Posterior cingulate gyrus (tissue), 11 donors: ENCODE measurements around the gene NDFIP2.

Experiments used
- DNase-seq, 10 donors: peaks; one replicate each; pipeline versions ENCODE4 v3.0.0 to v3.0.0-alpha.2; 2020 to 2021; ENCODE audit warnings: mixed read lengths in 3 of 10
- intact Hi-C: fragments of 100-400 bp; cut with DNase I; formaldehyde crosslinking; loops from one replicate; pipeline ENCODE4 v1.15.1; 2023

The NDFIP2 gene

DNA sequence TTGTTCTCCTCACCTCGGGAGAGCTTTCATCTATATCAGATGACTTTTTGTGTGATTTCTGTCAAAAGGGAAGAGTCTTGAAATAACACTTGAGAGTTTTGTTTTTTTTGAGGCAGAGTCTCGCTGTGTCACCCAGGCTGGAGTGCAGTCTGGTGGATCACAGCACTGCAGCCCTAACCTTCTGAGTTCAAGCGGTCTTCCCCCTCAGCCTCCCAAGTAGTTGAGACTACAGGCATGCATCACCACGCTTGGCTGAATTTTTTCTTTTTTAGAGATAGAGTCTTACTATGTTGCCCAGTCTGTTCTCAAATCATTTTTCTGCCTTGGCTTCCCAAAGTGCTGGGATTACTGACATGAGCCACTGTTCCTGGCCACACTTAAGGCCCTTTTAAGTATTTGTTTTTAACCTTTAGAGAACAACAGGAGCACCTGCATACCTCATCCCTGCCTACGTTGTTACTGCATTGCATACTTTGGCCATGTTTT lies 11.4 kb downstream of the NDFIP2 start:
- intact Hi-C loops: no loop called here
- DNase-seq: peak in 1 of 10 donors; percentile 64

DNA sequence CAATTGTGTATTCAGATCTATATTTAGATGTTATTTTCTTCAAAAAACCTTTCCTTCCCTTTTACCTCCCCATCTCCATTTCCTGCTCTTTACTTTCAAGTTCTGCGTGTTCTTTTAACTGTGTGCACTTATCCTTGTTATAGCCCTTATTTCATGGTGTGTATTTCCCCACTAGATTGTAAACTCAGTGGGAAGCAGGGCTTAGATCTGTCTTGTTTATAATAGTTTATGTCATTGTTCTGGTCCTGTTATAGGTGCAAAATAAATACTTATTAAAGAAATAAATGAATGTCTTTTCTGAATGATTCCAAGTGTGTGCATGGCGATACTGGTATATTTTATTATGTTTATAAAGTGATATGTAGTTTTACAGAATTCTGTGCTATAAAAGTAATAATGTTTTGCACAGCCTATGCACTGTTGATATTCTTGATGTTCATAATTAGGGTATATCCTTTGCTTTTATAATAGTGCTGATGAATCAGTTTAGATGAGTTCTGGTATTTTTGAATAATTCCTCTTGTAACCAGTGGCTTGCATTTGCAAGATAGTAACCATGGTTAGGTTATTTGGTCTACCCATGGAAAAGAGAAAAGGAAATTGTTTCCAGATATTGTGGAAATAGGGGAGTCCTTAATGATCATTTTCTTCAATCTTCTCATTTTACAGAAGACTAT lies 12.1 kb downstream of the NDFIP2 start:
- no peak for DNase-seq
- intact Hi-C loops: no loop called here

DNA sequence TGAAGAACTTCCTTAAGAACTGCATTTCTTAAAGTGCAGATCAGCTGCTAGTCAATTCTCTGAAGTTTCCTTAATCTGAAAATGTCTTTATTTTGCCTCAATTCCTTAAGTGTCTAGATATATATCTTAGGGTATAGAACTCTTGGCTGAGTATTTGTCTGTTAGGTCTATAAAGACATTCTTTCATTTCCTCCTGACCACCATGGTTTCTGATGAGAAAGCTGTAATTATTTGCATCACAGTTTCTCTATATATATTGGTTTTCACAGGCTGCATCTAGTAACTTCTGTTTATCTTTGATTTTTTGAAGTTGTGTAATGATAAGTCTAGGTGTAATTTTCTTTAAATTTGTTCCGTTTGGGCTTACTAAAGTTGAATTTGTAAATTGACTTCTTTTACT lies 15.2 kb downstream of the NDFIP2 start:
- intact Hi-C loops: no loop called here

DNA sequence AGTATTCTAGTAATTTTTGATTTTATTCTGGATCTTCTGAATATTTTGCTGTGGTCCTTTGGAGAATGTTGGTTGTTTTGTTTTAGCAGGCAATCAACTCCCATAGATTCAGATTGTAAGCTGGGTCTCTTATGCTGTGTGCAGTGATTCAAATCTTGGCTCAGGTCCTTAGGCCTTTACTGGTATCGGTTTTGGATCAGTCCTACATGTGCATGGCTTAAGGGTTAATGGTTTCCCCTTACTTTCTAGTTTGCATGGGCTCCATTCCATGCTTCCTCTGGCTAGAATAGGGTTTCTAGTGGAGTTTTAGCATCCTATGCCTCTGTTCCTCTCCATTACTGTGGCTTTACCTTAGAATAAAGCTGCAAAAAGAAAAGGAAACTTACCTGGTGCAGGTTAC lies 16.1 kb downstream of the NDFIP2 start:
- no peak for DNase-seq

More for the DNA sequence above, 15.2 kb downstream of the NDFIP2 start:
- no peak for DNase-seq

DNA sequence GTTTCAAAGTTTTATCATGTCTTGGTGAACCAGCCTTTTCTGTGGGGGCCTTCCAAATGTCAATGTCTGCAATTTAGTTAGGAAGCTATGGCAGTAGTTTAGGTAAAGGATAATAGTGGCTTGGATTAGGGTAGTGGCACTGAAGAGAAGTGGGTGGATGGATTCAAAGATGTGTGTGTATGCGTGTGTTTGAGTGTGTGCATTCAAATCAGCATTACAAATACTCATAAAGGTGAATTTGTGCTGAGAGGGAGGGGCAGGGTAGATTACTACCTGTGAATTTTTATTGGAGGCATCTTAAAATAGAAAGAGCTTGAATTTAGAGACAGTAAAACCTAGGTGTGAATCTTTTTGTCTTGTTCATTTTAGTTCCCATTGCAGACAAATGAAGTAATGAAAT lies 16.9 kb downstream of the NDFIP2 start:
- intact Hi-C loops: no loop called here
- DNase-seq: no peak

More for the DNA sequence above, 16.1 kb downstream of the NDFIP2 start:
- intact Hi-C loops: no loop called here

DNA sequence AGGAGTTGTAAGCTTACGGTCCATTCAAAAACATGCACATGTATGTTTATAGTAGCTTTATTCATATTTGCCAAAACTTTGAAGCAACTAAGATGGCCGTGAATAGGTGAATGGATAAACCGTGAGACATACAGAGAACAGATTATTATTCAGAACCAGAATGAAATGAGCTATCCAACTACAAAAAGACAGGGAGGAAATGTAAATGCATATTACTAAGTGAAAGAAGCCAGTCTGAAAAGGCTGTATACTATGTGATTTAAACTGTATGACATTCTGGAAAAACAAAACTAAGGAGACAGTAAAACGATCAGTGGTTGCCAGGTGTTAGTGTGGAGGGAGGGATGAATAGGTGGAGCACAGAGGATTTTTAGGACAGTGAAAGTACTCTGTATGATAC lies 19.9 kb downstream of the NDFIP2 start:
- intact Hi-C loops: no loop called here
- no peak for DNase-seq

DNA sequence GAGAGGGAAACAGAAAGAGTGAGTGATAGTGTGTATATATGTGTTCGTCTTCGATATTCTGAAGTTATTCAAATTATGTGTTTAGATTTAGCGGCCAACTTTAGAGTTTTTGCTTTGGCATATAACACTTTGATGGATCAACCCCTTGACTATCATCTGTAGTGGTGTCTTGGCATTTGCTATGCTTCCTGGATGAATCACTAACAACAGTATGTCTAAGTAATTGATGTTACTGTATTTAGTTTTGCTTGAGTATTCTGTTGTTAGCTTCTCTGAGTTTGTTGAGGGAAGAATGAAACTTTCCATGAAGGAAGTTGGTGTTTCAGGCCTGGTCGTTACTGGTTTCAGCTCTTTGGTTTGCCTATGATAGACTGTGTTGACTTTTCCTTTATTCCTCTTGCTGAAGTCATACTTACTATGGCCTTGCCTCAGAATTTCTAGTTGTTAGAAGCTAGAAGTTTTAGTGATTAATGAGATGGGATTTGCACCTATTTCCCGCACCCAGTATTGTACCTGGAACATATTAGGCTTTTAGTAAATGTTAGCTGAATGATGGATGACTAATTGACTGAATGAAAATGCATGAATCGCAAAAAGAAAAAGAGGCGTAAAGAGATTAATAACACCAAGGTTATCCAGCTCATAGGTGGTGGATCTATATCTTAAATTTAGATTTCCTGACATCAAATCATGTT lies 20.7 kb downstream of the NDFIP2 start:
- DNase-seq: no peak
- intact Hi-C loops: no loop called here

DNA sequence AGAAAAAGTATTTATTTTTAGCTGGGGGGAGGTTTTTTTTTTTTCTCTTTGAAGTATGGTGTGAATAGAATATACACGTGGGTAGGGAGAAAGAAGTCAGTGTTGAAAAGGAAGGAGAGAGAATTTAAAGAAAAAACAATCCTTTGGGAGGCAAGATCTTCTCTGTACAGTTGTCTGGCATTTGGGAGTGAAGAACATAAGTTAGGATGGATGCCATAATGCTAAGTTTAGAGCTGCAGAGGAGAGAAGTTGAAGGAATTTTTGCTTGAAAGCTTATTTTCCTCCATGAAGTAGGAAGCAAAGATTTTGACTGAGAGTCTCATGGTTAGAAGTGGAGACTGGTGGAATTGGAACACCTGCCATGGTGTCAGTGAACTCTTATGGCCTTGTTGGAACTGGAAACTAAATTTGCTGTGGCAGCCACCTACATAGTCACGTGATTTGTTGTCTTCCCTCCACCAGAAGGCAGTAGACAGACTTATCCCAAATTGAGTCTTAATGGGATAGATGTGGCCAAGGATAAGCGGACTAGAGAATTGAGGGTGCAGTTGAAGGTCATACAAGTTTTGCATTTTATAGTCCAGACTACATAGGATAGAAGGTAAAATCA lies 22.0 kb downstream of the NDFIP2 start:
- intact Hi-C loops: no loop called here
- no peak for DNase-seq

DNA sequence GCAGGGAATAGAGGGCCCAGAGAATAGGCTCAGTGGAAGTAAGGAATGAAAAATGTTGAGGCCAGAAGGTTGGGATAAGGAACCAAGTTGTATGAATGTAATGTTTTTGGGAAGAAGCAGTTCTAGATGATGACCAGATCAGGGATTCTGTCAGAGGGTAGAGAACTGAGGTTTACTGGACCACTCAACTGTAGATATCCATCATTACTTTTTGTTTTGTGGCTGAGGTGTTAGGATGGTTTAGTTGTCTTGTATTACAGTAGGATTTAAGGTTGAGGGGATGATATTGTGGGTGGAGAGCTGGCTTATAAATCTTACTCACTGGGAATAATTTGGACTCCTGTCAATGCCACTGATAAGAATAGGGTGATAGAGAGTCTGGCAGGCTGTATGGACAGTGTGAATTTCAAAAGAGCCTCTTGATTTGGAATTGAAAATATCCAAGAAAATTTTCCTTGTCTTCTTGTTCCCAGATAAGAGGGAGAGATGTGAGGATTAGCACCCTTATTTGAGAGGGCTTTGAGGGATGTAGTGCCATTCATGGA lies 22.6 kb downstream of the NDFIP2 start:
- DNase-seq: no peak
- intact Hi-C loops: no loop called here

DNA sequence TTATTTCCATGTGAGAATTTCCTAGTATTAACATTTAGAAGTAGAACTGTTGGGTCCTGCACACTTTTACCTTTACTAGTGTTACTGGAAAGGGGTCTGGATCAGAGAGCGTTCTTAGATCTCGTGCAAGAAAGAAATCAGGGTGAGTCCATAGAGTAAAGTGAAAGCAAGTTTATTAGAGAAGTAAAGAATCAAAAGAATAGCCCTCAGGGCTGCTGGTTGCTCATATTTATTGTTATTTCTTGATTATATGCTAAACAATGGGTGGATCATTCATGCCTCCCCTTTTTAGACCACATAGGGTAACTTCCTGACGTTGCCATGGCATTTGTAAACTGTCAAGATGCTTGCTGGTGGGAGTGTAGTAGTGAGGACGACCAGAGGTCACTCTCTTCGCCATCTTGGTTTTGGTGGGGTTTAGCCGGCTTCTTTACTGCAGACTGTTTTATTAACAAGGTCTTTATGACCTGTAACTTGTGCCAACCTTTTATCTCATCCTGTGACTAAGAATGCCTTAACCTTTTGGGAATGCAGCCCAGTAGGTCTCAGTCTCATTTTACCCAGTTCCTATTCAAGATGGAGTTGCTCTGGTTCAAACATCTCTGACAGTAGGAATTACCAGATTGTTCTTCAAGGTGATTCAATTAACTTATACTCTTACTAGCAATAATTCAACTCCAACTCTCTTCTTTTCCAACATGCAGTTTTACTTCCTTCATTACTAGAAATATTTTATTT lies 27.4 kb downstream of the NDFIP2 start:
- intact Hi-C loops: no loop called here
- DNase-seq: no peak

DNA sequence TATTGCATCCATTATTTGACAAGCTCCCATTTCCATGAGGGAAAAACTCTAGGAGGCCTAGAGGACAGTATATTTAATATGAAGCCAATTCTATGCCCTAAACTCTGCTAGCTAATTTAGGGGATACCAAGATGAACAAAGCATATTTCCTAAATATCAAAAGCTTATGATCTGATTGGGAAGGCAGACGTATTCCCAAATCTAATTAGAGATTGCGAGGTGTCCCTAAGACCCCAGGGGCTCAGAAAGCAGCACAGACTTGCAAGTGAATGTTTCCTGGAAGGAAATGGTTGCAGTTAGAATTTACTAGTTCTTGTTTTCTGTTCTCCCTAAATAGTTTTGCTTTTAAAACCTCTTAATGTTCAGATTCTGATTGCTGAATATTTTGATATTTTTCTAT lies 30.7 kb downstream of the NDFIP2 start:
- DNase-seq: no peak
- intact Hi-C loops: no loop called here

DNA sequence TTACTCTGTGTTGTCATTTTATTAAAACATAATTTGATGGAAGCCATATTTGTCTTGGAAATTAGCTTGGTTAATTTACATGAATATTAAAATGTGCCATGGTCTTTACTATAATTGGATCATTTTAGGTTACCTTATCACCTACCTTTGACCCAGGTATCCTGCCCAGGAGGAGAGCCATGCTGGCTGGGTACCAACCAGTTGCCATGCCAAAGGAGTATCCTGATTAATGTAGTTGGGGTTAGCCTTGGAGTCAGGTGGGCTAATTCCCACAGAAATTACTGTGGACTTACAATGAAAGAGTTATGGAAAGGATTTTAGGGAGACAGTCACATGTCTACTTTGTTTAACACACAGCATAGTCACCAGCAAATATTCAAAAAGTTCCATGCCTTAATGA lies 32.0 kb downstream of the NDFIP2 start:
- intact Hi-C loops: no loop called here
- no peak for DNase-seq

DNA sequence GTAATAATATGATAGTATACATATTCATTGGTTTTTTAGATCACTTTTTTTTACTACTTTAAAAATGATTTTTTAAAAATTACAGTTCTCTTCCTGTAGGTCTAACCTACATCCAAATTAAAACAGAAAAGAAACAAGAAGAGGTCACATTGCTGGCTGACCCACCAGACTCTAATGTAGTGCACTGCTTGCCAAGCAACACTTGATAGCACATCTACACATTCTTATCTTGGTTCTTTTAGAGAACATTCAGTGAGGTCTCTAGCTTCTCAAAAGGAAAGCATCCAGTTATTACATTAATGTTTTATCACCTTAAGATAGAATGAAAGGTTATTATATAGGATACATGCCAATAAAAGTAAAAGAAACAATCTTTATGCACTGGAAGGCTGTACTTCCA lies 35.6 kb downstream of the NDFIP2 start:
- intact Hi-C loops: no loop called here
- no peak for DNase-seq

DNA sequence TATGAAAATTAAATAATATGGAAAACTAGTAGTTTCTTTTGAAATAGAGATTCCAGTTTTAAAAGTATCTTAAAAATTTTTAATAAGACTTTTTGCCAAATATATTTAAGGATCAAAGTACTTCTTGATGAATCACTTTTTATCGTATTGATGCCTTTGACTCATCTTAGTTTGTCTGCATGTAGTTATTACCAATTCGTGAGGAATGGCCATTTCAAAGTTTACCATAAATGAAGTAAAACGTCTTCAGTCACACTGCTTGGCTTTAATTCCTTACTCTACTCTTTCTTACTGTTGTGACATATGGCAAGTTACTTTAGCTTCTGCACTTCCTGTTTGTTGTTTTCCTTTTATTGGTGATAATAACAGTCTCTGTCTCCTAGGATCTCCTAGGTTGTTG lies 38.3 kb downstream of the NDFIP2 start:
- intact Hi-C loops: no loop called here
- no peak for DNase-seq

DNA sequence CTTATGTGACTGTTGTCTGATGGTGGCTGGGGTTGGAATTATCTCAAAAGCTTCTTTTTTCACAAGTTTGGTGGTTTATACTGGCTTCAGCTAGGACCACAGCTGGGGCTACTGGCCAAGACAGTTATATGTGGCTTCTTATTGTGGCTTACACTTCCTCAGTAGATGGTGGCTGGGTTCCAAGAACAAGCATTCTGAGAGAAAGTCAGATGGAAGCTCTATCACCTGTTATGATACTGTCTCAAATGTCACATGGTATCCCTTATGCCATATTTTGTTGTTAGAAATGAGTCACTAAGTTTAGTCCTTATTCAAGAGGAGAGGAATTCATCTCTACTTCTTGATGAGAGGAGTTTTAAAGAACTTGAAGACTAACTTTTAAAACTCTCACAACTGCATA lies 41.6 kb downstream of the NDFIP2 start:
- intact Hi-C loops: loop anchor here (5.0 kb wide), 1 partner anchor 35 kb away; no protein-coding TSS in a partner anchor
- DNase-seq: no peak

DNA sequence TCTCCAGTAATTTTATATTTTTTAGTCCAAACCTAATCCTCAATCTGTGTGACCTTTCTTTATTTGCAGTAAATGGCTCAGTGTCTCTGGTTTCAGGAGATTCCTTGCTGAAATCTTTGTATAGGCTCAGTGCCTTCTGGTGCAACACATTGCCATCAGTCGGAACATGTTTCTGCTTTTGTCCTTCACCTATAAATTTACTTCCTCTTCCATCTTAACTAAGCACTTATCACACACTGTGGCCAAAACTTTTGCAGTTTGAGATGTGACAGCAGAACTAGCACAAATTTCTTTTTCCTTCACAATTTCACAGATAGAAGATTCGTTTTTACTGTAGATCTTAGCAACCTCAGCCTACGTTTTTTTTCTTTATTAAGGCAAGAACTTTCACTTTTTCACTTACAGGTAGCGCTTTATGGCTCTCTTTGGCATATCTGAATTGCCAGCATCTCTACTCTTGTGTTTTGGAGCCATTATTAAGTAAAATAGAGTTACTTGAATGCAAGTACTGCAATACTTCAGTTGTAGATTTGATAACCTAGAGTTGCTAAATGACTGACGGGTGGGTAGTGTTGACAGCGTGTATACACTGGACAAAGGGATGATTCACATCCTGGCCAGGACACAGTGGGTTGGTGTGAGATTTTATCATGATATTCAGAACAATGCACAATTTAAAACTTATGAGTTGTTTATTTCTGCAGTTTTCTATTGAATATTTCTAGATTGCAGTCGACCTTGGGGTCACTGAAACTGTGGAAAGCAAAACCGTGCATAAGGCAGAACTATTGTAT lies 44.3 kb downstream of the NDFIP2 start:
- DNase-seq: peak in 1 of 10 donors; percentile 23
- intact Hi-C loops: no loop called here

DNA sequence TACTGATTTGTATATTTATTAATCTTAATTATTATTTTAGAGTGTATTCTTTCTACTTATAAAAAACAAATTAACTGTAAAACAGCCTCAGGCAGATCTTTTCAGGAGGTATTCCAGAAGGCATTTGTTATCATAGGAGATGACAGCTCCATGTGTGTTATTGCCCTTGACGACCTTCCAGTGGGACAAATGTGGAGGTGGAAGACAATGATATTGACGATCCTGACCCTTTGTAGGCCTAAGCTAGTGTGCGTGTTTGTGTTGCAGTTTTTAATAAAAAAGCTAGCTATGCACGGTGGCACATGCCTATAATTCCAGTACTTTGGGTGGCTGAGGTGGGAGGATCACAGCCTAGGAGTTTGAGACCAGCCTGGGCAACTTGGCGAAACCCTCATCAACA lies 46.7 kb downstream of the NDFIP2 start:
- no peak for DNase-seq
- intact Hi-C loops: no loop called here

DNA sequence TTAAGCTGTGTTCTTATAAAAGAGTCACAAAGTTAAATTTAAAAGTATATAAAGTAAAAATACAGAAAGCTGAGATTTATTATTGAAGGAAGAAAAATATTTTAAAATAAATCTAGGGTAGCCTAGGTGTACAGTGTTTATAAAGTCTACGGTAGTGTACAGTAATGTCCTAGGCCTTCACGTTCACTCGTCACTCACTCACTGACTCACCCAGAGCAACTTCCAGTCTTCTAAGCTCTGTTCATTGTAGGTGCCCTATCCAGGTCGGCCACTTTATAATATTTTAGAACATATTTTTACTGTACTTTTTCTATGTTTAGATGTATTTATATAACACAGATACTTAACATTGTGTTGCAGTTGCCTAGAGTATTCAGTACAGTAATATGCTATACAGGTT lies 47.4 kb downstream of the NDFIP2 start:
- DNase-seq: no peak

DNA sequence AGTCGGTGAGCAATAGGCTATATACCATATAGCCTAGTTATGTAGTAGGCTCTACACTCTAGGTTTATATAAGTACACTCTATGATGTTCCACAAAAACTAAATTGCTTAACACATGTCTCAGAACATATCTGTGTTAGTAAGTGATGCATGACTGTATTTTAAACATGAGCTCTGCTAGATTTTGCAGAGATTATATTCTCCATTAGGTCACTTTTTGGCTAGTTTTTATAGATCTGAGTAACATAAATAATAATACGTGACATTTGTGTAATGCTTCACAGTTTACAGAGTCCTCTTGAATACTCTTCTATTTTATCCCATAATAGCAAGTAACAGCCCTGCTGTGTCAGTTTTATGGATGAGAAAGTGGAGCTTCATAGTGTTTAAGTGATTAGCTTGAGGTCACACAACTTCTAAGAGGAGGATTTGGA lies 47.8 kb downstream of the NDFIP2 start:
- intact Hi-C loops: no loop called here
- DNase-seq: no peak

More for the DNA sequence above, 47.4 kb downstream of the NDFIP2 start:
- intact Hi-C loops: no loop called here

DNA sequence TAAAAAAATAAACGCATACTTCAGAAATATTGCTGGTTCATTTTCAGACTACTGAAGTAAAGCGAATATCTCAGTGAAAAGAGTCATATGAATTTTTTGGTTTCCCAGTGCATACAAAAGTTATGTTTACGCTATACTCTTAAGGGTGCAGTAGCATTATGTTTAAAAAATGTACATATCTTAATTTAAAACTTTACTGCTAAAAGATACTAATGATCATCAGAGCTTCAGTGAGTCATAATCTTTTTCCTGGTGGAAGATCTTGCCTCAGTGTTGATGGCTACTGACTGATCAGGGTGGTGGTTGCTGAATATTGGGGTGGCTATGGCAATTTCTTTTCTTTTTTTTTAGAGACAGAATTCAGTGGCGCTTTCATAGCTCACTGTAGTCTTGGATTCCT lies 48.9 kb downstream of the NDFIP2 start:
- no peak for DNase-seq
- intact Hi-C loops: no loop called here
